HepG2 (cell line): ENCODE results near the gene SLC22A5. TPM values are rescaled to one million over a fixed set of nuclear protein-coding genes. Genes with fewer than 3 reads are reported as not detected.

Experiments
- CREM ChIP-seq, 2 experiments: sonication (generic) in 1 of 2; formaldehyde crosslinking in 1 of 2; IDR thresholded peaks; 2 replicates each; pipeline versions ENCODE4 v1.4.0 to v1.6.1; 2016 to 2020; ENCODE audit warnings: antibody characterized with exemption in 1 of 2, mild to moderate bottlenecking in 1 of 2, missing genetic modification reagents in 1 of 2
- GATAD2A ChIP-seq: IDR thresholded peaks from 2 replicates; pipeline ENCODE4 v1.6.1; 2016
- HNF4A ChIP-seq: sonication (generic); formaldehyde crosslinking; IDR thresholded peaks from 2 replicates; pipeline ENCODE4 v1.4.0; 2020; ENCODE audit warnings: missing genetic modification reagents
- KAT7 ChIP-seq: IDR thresholded peaks from 2 replicates; pipeline ENCODE4 v1.6.1; 2018; ENCODE audit warnings: borderline replicate concordance, missing compliant biosample characterization
- MYC ChIP-seq: sonication (generic); formaldehyde crosslinking; IDR thresholded peaks from 2 replicates; pipeline ENCODE4 v1.9.0; 2021; ENCODE audit warnings: missing genetic modification reagents, borderline replicate concordance
- NCOA2 ChIP-seq: sonication (generic); formaldehyde crosslinking; IDR thresholded peaks from 2 replicates; pipeline ENCODE4 v1.8.0; 2022; ENCODE audit warnings: inconsistent platforms
- NR2F6 ChIP-seq, 2 experiments: IDR thresholded peaks; 2 replicates each; pipeline ENCODE4 v1.6.1; 2016; ENCODE audit warnings: antibody characterized with exemption in 1 of 2, mild to moderate bottlenecking in 1 of 2
- RXRA ChIP-seq: sonication (generic); formaldehyde crosslinking; IDR thresholded peaks from 2 replicates; pipeline ENCODE4 v1.5.1; 2020; ENCODE audit warnings: missing genetic modification reagents
- SOX5 ChIP-seq: IDR thresholded peaks from 2 replicates; pipeline ENCODE4 v1.6.1; 2016; ENCODE audit warnings: borderline replicate concordance
- TSC22D2 ChIP-seq: sonication (generic); formaldehyde crosslinking; IDR thresholded peaks from 2 replicates; pipeline ENCODE4 v1.5.1; 2020; ENCODE audit warnings: missing genetic modification reagents, mild to moderate bottlenecking, borderline replicate concordance
- YEATS4 ChIP-seq: sonication (generic); formaldehyde crosslinking; IDR thresholded peaks from 2 replicates; pipeline ENCODE4 v1.4.0; 2020; ENCODE audit warnings: missing genetic modification reagents, borderline replicate concordance
- ZFYVE20 ChIP-seq: sonication (generic); formaldehyde crosslinking; IDR thresholded peaks from 2 replicates; pipeline ENCODE4 v1.8.0; 2023; ENCODE audit warnings: low read depth, mild to moderate bottlenecking, moderate library complexity, missing genetic modification reagents, borderline replicate concordance
- ZKSCAN8 ChIP-seq: IDR thresholded peaks from 2 replicates; pipeline ENCODE4 v1.6.1; 2016; ENCODE audit warnings: borderline replicate concordance, missing genetic modification reagents, missing compliant biosample characterization
- ZNF605 ChIP-seq: sonication (generic); formaldehyde crosslinking; IDR thresholded peaks from 2 replicates; pipeline ENCODE4 v1.8.0; 2022; ENCODE audit warnings: mild to moderate bottlenecking, missing genetic modification reagents
- ZNF644 ChIP-seq: IDR thresholded peaks from 2 replicates; pipeline ENCODE4 v1.6.1; 2016; ENCODE audit warnings: low read depth
- ZNF792 ChIP-seq: IDR thresholded peaks from 2 replicates; pipeline ENCODE4 v1.6.1; 2016
- polyA plus RNA-seq, 8 experiments: library from polyadenylated mRNA; depleted of rRNA in 3 of 8; stranded (reverse) in 7 of 8; unstranded in 1 of 8; fragments of >200 nt; fragmentation: Illumina TruSeq in 4 of 8; extraction: Trizol in 4 of 8; gene quantifications; 2 replicates each; pipeline versions ENCODE4 v1.2.1 to v1.2.3, GENCODE V29; 2011 to 2016; ENCODE audit warnings: low read depth in 4 of 8, missing spikeins in 1 of 8, mixed read lengths in 1 of 8; ENCODE audit not compliant: insufficient read depth in 1 of 8
- total RNA-seq, 5 experiments: library from RNA; depleted of rRNA; stranded (reverse); fragments of >200 nt; fragmentation: Illumina TruSeq; extraction: Trizol; gene quantifications; 2 replicates each; pipeline ENCODE4 v1.2.3, GENCODE V29; 2016; ENCODE audit warnings: low read depth in 1 of 5
- TF ChIP-seq, protein P1 (sequence below): IDR thresholded peaks from 2 replicates; pipeline ENCODE4 v1.6.1; 2012; ENCODE audit warnings: inconsistent platforms
- TF ChIP-seq, protein P2 (sequence below): sonication (generic); formaldehyde crosslinking; conservative IDR thresholded peaks from 2 replicates; pipeline ENCODE4 v1.8.0; 2022; ENCODE audit warnings: missing genetic modification reagents
- TF ChIP-seq, protein P3 (sequence below): IDR thresholded peaks from 2 replicates; pipeline ENCODE4 v1.6.1; 2018; ENCODE audit warnings: missing genetic modification reagents, mild to moderate bottlenecking, missing compliant biosample characterization
- TF ChIP-seq, protein P4 (sequence below): IDR thresholded peaks from 2 replicates; pipeline ENCODE4 v1.4.0; 2020; ENCODE audit warnings: mild to moderate bottlenecking, missing genetic modification reagents
- TF ChIP-seq, protein P5 (sequence below): sonication (generic); formaldehyde crosslinking; IDR thresholded peaks from 2 replicates; pipeline ENCODE4 v1.5.0; 2020; ENCODE audit warnings: missing genetic modification reagents

SLC22A5 gene
- total and polyA plus RNA-seq, 2 of the 13 experiments (the other 11 are each of a cell fraction or from before 2014, with no cell fraction given): 7.1 to 15.1 TPM

GRCh38 chr5:132434416-132435286 is 65.1 kb downstream of the SLC22A5 start (continued):
- TF ChIP-seq, protein P1, sequence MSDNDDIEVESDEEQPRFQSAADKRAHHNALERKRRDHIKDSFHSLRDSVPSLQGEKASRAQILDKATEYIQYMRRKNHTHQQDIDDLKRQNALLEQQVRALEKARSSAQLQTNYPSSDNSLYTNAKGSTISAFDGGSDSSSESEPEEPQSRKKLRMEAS: peak; percentile 46; the same call in 1 of the 2 replicates
- TF ChIP-seq, protein P2, sequence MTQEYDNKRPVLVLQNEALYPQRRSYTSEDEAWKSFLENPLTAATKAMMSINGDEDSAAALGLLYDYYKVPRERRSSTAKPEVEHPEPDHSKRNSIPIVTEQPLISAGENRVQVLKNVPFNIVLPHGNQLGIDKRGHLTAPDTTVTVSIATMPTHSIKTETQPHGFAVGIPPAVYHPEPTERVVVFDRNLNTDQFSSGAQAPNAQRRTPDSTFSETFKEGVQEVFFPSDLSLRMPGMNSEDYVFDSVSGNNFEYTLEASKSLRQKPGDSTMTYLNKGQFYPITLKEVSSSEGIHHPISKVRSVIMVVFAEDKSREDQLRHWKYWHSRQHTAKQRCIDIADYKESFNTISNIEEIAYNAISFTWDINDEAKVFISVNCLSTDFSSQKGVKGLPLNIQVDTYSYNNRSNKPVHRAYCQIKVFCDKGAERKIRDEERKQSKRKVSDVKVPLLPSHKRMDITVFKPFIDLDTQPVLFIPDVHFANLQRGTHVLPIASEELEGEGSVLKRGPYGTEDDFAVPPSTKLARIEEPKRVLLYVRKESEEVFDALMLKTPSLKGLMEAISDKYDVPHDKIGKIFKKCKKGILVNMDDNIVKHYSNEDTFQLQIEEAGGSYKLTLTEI (CRISPR knock-in tag): no peak
- TF ChIP-seq ZNF792 (CRISPR knock-in tag) (0 out of 2 replicates have a peak, but pooled peaks have one; percentile 14), NR2F6 (IDR thresholded peaks at IDR 0.05) (peak; percentile 24; the same call in 1 of the 2 replicates), NR2F6 (CRISPR knock-in tag; IDR thresholded peaks at IDR 0.05) (peak; percentile 66; the same call in 1 of the 2 replicates), ZKSCAN8 (CRISPR knock-in tag) (0 out of 2 replicates have a peak, but pooled peaks have one; percentile 19), SOX5 (CRISPR knock-in tag) (0 out of 2 replicates have a peak, but pooled peaks have one; percentile 30), TSC22D2 (CRISPR knock-in tag) (no peak), ZFYVE20 (CRISPR knock-in tag) (no peak), ZNF605 (peak; percentile 48; the same call in 1 of the 2 replicates), RXRA (0 out of 2 replicates have a peak, but pooled peaks have one; percentile 39), GATAD2A (peak; percentile 51), NCOA2 (CRISPR knock-in tag) (0 out of 2 replicates have a peak, but pooled peaks have one; percentile 20), KAT7 (CRISPR knock-in tag) (0 out of 2 replicates have a peak, but pooled peaks have one; percentile 42), ZNF644 (CRISPR knock-in tag) (peak; percentile 71; the same call in 1 of the 2 replicates), CREM (IDR thresholded peaks at IDR 0.05) (no peak), CREM (CRISPR knock-in tag; IDR thresholded peaks at IDR 0.05) (no peak), YEATS4 (CRISPR knock-in tag) (peak; percentile 45; the same call in 1 of the 2 replicates), HNF4A (CRISPR knock-in tag) (peak; percentile 85), MYC (CRISPR knock-in tag) (peak; percentile 48; the same call in 1 of the 2 replicates)
- TF ChIP-seq, protein P3, sequence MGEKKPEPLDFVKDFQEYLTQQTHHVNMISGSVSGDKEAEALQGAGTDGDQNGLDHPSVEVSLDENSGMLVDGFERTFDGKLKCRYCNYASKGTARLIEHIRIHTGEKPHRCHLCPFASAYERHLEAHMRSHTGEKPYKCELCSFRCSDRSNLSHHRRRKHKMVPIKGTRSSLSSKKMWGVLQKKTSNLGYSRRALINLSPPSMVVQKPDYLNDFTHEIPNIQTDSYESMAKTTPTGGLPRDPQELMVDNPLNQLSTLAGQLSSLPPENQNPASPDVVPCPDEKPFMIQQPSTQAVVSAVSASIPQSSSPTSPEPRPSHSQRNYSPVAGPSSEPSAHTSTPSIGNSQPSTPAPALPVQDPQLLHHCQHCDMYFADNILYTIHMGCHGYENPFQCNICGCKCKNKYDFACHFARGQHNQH: 0 out of 2 replicates have a peak, but pooled peaks have one; percentile 48
- TF ChIP-seq, protein P4, sequence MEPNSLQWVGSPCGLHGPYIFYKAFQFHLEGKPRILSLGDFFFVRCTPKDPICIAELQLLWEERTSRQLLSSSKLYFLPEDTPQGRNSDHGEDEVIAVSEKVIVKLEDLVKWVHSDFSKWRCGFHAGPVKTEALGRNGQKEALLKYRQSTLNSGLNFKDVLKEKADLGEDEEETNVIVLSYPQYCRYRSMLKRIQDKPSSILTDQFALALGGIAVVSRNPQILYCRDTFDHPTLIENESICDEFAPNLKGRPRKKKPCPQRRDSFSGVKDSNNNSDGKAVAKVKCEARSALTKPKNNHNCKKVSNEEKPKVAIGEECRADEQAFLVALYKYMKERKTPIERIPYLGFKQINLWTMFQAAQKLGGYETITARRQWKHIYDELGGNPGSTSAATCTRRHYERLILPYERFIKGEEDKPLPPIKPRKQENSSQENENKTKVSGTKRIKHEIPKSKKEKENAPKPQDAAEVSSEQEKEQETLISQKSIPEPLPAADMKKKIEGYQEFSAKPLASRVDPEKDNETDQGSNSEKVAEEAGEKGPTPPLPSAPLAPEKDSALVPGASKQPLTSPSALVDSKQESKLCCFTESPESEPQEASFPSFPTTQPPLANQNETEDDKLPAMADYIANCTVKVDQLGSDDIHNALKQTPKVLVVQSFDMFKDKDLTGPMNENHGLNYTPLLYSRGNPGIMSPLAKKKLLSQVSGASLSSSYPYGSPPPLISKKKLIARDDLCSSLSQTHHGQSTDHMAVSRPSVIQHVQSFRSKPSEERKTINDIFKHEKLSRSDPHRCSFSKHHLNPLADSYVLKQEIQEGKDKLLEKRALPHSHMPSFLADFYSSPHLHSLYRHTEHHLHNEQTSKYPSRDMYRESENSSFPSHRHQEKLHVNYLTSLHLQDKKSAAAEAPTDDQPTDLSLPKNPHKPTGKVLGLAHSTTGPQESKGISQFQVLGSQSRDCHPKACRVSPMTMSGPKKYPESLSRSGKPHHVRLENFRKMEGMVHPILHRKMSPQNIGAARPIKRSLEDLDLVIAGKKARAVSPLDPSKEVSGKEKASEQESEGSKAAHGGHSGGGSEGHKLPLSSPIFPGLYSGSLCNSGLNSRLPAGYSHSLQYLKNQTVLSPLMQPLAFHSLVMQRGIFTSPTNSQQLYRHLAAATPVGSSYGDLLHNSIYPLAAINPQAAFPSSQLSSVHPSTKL (CRISPR knock-in tag): peak; percentile 60
- TF ChIP-seq, protein P5, sequence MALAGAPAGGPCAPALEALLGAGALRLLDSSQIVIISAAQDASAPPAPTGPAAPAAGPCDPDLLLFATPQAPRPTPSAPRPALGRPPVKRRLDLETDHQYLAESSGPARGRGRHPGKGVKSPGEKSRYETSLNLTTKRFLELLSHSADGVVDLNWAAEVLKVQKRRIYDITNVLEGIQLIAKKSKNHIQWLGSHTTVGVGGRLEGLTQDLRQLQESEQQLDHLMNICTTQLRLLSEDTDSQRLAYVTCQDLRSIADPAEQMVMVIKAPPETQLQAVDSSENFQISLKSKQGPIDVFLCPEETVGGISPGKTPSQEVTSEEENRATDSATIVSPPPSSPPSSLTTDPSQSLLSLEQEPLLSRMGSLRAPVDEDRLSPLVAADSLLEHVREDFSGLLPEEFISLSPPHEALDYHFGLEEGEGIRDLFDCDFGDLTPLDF (CRISPR knock-in tag): no peak
